HEK293T (cell line): ENCODE data around the gene SNX3.

ENCODE experiments used
- ARNT ChIP-seq: fragments of 450-650 bp; IDR thresholded peaks from 2 replicates; pipeline ENCODE4 v1.6.1; 2017; ENCODE audit warnings: mild to moderate bottlenecking
- BHLHE40 ChIP-seq: fragments of 450-650 bp; IDR thresholded peaks from 2 replicates; pipeline ENCODE4 v1.6.1; 2016; ENCODE audit warnings: mild to moderate bottlenecking, moderate library complexity, borderline replicate concordance
- ELF4 ChIP-seq: fragments of 450-650 bp; IDR thresholded peaks from 2 replicates; pipeline ENCODE4 v1.6.1; 2017; ENCODE audit warnings: antibody characterized with exemption
- FOXK2 ChIP-seq: fragments of 450-650 bp; IDR thresholded peaks from 2 replicates; pipeline ENCODE4 v1.6.1; 2016; ENCODE audit warnings: mild to moderate bottlenecking
- FOXM1 ChIP-seq: fragments of 450-650 bp; IDR thresholded peaks from 2 replicates; pipeline ENCODE4 v1.6.1; 2017; ENCODE audit warnings: mild to moderate bottlenecking, borderline replicate concordance
- HDGF ChIP-seq: fragments of 450-650 bp; IDR thresholded peaks from 2 replicates; pipeline ENCODE4 v1.6.1; 2017; ENCODE audit warnings: antibody characterized with exemption, borderline replicate concordance
- L3MBTL2 ChIP-seq: fragments of 450-650 bp; conservative IDR thresholded peaks from 2 replicates; pipeline ENCODE4 v1.6.1; 2016; ENCODE audit warnings: mild to moderate bottlenecking
- LEF1 ChIP-seq: fragments of 450-650 bp; IDR thresholded peaks from 2 replicates; pipeline ENCODE4 v1.6.1; 2017; ENCODE audit warnings: mild to moderate bottlenecking, borderline replicate concordance
- SP1 ChIP-seq: fragments of 450-650 bp; IDR thresholded peaks from 2 replicates; pipeline ENCODE4 v1.6.1; 2017
- SUZ12 ChIP-seq: fragments of 450-650 bp; IDR thresholded peaks from 2 replicates; pipeline ENCODE4 v1.6.1; 2016; ENCODE audit warnings: mild to moderate bottlenecking
- TF ChIP-seq, protein P1 (sequence below): fragments of 450-650 bp; IDR thresholded peaks from 2 replicates; pipeline ENCODE4 v1.6.1; 2016

- TF ChIP-seq ELF4, result no peak
- TF ChIP-seq FOXK2, result no peak
- TF ChIP-seq, protein P1, sequence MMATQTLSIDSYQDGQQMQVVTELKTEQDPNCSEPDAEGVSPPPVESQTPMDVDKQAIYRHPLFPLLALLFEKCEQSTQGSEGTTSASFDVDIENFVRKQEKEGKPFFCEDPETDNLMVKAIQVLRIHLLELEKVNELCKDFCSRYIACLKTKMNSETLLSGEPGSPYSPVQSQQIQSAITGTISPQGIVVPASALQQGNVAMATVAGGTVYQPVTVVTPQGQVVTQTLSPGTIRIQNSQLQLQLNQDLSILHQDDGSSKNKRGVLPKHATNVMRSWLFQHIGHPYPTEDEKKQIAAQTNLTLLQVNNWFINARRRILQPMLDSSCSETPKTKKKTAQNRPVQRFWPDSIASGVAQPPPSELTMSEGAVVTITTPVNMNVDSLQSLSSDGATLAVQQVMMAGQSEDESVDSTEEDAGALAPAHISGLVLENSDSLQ, result no peak
- TF ChIP-seq SP1, result no peak
- no peak for TF ChIP-seq SUZ12
- no peak for TF ChIP-seq BHLHE40
- TF ChIP-seq FOXM1, result no peak
- TF ChIP-seq ARNT, result no peak
- no peak for TF ChIP-seq HDGF
- TF ChIP-seq LEF1, result no peak
- TF ChIP-seq L3MBTL2, result no peak
These were observed 32.4 kb downstream of the SNX3 start for GRCh38 chr6:108228416-108228815.
